HG03460 (cell line): ENCODE measurements around the gene TMEM116.
"Not testable (repeated sequence)": the region's sequence is repeated elsewhere in the genome, so short reads cannot be mapped to it uniquely, and the experiment has no call there.

ENCODE experiments used
- ATAC-seq: cut with Tn5 transposase; IDR thresholded peaks from one replicate; pipeline ENCODE4 v1.9.1; 2021; ENCODE audit not compliant: unreplicated experiment

Gene TMEM116

DNA sequence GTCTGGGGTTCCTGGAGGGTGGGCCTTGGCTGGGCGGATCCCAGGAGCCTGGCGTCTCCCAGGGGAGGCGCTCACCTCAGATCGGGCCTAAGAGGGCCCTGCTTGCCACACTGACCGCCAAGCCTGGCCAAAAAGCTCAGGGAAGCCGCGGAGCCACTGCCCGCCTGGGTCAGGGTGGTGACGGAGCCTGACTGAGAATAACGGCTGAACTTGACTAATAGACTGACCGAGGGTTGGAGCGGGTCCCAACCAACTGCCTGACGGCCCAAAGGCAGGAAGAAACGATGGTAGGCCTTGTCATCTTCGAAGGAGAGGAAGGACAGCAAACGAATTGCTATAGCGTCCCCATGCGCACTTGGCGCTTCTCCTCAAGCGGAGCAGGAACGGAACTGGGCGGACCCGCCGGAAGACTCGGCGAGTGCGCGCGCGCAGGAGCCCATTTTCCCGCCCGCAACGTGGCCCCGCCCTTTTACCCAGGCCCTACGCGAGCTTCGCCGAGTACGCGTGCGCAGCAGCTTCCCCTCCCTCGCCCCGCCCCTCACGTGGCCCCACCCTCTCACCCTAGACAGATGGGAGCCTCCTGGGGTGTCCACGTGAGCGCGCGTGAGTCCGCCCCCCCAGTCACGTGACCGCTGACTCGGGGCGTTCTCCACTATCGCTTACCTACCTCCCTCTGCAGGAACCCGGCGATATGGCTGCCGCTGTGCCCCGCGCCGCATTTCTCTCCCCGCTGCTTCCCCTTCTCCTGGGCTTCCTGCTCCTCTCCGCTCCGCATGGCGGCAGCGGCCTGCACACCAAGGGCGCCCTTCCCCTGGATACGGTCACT, at the start of gene TMEM116, which contains the start of gene ERP29:
Gene TMEM116, minus strand, starts transcription at position 391 of the 826 bp plus-strand sequence. CDS start 7,895 bp downstream, outside the sequence.
Gene ERP29, plus strand, starts transcription at position 652 of the 826 bp plus-strand sequence. Its CDS starts 40 bp downstream, at position 692.
- peak; percentile 70 for ATAC-seq

DNA sequence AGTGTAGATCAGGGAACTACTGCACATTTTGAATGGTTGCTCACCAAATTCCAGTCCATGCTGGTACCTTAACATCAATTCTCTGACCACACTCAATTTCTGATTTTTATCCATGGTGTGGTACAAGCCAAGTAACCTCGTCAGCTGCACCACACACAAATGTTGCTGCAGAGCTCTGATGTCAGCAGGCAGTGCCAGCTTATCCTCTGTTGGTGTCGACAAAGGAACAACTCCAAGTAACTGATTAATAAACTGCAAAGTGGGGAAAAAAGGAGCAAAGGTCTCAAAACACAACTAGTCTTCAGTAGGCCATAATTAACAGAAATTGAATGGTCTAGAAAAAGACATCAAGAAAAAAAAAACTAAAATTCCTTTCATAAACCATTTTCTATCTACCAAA, 48.2 kb upstream of the TMEM116 start:
- no peak for ATAC-seq

DNA sequence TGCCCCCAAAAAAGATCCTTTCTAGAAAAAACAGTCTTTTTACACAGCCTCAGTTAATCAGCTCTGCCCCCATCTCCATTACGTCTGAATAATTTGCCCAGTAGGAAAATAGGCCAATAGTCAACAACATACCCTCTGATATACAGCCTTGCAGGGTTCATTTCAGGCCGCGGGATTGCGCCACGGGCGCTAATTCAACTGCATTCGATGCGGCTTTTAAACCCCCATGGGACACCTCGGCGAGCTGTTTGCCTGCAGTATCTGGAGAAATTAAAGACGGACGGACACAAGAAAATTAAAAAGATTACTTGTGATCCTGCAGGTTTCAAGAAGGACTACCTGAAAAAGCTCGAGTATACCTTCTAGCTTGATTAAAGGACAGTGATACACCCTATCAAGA, 36.4 kb upstream of the TMEM116 start:
- ATAC-seq, result no peak

DNA sequence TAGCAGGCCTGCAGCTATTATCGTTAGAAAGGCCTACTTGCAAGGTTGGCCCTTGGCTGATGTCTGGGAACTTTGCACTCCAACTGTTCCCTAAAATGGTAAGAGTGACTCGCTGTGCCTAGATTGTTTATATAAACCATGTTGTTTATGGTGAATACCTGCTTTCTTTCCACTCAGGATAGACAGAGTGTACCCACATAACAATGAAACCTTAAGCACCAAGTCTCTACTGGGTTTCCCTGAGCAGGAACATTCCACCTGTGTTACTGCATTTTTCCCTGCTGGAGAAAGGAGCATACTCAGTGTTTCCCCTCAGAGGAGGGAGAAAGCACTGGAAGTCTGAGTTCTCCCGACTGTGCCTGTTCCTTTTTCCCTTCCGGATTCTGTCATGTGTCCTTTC, 33.0 kb upstream of the TMEM116 start:
- no peak for ATAC-seq

DNA sequence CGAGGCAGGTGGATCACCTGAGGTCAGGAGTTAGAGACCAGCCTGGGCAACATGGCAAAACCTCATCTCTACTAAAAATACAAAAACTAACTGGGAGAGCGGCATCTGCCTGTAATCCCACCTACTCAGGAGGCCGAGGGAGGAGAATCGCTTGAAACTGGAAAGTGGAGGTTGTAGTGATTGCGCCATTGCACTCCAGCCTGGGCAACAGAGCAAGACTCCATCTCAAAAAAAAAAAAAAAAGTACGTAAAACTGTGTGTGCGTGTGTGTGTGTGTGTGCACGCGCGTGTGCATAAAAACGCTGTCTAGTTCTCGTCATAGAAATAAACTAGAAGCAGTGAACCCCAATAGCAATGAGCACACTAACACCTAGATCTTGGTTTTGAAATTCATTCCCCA, 23.6 kb upstream of the TMEM116 start:
- not testable (repeated sequence) for ATAC-seq

DNA sequence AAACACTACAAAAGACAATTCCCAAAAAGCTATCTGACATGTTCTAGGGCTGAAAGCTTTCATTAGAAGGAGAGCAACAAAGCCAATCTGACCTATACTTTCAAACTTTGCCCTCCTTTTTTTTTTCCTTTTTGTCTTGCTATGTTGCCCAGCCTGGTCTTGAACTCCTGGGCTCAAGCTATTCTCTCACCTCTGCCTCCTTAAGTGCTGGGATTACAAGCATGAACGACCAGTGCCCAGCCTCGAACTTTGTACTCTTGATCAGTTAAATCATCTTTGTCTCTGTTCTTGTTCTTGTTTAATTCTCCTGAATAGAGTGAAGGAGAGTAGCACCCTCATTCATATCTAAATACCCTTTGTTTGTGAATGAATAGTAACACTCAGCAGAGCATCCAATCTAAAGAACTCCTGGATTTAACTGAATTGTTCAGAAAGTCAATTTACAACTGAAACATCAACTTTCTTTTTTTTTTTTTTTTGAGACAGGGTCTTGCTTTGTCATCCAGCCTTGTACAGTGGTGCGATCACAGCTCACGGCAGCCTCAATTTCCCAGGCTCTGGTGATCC, 22.3 kb upstream of the TMEM116 start:
- no peak for ATAC-seq

DNA sequence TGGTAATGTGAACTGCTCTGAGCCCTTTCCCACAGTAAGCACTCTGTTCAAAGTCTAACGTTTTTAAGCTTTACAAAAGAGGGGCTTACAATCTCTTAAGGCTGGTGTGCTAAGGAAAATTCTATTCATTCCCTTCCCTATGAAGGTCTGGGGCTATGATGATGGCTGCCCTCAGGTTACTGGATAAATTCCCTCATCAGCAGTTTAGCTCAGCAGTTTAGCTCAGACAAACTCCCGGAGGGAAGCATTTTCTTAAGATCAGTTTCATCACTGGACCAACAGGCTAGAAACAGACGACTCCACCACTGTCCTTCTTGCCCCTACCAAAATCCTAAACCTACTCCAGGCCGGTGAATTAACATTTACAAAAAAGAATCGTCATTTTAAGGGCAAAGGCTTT, 19.3 kb upstream of the TMEM116 start:
- ATAC-seq, result no peak

DNA sequence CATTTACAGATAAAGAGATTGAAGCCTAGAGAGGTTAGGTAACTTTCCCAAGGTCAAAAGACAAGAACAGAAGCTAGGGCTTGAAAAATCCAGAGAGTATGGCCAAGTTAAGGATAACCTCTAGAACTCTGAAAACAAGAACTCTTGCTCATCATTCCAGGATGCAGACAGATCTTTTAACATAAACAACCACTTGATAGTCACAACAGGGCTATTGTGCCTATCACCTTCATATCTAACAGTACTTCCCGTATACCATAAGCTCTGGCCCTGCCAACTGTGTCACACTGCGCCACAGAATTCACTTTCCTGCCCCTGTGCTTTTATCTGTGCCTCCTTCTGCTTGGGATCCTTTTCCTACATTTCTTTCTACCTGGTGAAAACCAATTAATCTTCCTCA, 18.5 kb upstream of the TMEM116 start:
- ATAC-seq, result no peak

DNA sequence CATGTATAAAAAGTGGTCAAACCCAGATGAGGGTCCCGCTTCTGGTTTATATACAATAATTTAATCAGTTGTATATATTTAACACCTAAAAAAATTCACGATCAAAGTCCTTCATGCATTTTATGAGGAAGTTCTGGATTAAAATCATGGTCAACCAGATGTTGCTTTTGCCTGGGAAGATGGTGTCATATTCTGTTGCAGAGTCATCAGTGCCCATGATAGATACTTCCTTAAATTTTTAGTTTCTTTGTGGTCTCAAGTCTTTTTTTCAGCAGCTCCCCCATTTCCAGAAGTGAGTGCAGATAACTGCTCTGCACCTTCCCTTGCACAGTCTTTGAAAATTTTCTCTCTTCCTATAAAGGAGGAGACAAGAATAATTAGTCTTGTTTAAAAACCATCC, 16.3 kb upstream of the TMEM116 start:
- ATAC-seq, result no peak

DNA sequence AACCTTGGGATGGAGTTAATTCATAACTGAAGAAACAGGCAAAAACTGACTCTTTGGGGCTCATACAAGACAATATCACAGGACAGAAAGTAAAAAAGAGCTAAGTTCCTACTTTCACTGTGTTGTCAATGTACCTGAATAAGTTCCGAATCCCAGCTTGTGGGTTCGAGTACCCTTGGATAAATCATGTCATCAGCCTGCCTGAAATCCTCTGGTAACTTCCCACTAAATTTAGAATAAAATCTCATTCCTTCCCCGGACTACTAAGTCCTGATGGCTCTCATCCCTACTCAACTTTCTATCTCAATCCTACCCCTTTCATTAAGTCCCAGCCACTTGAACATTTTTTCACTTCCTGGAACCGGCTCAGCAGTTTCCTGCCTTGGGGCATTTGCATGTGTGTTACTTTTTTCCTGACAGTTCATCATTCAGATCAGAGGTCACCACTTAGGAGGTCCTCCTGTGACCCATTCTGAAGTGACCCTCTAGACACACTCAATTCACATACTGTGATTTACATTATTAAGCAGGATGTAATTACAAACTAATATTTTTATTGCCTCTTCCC, 12.9 kb upstream of the TMEM116 start:
- ATAC-seq, result no peak

DNA sequence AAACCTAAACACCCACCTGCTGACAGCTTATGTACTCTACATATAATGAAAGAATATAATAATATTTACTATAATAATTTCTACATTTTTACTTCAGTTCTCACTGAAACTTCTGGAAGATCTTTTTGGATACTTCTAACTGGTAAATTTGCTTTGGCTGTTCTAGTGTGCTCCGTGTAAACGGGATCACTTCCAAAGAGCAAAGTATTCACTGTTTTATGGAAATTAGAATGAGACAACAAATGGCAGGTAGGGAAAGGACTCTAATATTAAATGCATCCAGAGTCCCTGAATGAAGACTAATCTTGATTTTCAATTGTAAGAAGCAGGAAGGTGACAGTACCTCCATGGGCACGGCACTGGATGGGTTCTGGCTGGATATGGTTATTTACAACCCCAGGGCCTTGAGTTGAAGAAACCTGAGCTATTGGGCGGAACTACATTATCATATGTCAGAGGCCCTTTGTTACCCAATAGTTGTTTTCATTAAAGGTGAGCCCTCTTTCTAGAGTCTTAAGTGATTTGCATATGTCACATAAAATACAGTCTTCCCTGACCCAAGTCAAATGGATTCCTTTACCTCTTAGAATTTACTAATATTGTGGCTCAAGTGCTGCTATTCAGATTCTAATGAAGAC, 10.9 kb upstream of the TMEM116 start:
- ATAC-seq, result no peak

DNA sequence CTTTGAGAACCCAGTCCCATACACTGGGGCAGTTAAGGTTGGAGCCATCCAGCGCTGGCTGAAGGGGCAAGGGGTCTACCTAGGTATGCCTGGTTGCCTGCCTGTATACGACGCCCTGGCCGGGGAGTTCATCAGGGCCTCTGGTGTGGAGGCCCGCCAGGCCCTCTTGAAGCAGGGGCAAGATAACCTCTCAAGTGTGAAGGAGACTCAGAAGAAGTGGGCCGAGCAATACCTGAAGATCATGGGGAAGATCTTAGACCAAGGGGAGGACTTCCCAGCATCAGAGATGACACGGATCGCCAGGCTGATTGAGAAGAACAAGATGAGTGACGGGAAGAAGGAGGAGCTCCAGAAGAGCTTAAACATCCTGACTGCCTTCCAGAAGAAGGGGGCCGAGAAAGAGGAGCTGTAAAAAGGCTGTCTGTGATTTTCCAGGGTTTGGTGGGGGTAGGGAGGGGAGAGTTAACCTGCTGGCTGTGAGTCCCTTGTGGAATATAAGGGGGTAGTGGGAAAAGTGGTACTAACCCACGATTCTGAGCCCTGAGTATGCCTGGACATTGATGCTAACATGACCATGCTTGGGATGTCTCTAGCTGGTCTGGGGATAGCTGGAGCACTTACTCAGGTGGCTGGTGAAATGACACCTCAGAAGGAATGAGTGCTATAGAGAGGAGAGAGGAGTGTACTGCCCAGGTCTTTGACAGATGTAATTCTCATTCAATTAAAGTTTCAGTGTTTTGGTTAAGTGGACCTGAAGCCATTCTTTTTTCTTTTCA, 9.5 kb upstream of the TMEM116 start:
- no peak for ATAC-seq

DNA sequence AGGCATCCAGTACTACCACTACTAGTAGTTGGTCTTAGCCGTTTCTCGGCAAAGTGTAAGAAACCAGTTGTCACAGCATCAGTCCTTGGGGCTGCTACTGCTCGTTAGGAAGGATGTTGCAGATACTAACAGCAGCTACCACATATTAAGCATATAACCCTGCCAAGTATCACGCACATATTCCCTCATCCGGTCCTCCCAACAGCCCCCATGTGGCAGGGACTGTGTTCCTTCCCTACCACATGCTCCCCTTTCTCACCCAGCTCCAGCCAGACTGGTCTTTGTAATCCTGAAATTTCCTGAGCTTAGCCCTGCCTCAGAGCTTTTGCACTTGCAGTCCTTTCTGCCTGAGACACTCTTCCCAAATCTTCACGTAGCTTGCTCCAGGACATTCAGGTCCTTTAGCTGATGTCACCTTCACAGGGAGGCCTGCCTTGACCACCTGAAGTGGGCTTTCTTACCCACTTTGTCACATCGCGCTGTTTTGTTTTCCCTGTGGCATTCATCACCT, 8.0 kb upstream of the TMEM116 start:
- ATAC-seq, result no peak

DNA sequence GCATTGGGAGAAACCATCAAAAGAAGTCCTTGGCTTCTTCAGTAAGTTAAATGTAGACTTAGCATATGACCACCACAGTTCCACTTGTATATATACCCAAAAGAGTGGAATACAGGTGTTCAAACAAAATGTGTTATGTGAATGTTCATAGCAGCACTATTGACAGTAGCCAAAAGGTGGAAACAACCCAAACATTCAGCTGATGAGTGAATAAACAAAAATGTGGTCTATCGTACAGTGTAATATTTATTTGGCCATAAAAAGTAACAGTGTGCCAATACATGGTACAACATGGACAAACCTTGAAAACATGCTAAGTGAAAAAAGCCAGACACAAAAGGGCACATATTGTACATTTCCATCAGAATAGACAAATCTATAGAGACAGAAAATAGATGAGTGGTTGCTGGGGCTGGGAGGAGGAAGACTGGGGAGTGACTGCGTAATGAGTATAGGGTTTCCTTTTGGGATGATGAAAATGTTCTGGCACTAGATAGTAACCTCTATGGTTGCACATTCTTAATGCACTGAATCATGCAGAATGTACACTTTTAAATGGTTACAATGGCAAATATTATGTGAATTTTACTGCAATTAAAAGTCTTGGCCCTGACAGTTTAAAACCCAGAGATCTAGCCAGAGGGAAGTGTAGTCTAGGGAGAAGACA, 5.7 kb upstream of the TMEM116 start:
- ATAC-seq, result no peak

DNA sequence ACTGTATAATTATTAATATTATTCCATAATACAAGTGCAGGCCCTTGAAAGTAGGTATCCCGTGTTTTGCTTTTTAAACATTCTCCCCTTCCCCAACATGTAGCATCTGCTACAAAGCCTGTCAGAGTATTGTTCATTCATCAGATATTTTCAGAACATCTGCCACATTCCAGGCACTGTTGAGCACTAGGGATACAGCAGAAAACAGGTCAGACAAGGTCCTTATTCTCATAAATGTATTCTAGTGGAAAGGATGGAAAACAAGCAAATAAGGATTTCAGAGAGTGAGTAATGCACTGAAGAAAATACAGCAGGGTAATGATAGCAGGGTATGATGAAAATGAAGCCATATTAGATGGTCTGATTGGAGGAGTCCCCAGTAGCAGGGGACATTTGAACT, 4.1 kb upstream of the TMEM116 start:
- no peak for ATAC-seq

DNA sequence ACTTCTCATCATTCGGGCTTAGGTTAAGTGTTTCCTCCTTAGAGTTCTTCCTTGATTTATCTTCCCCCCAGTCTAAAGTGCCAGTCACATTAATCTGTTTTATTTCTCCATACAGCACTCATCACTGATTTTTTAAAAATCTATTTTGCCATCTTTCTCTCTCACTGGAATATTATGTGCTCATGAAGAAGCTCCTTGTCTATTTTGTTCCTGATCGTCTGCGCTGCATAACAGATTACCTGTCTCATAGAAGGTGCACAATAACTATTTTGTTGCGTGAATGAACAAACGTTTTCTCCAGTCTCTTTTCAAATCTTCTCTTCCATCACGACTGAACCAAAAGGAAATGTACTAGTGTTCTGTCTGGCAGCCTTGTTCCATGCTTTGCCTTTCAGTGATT, 3.0 kb upstream of the TMEM116 start:
- no peak for ATAC-seq

DNA sequence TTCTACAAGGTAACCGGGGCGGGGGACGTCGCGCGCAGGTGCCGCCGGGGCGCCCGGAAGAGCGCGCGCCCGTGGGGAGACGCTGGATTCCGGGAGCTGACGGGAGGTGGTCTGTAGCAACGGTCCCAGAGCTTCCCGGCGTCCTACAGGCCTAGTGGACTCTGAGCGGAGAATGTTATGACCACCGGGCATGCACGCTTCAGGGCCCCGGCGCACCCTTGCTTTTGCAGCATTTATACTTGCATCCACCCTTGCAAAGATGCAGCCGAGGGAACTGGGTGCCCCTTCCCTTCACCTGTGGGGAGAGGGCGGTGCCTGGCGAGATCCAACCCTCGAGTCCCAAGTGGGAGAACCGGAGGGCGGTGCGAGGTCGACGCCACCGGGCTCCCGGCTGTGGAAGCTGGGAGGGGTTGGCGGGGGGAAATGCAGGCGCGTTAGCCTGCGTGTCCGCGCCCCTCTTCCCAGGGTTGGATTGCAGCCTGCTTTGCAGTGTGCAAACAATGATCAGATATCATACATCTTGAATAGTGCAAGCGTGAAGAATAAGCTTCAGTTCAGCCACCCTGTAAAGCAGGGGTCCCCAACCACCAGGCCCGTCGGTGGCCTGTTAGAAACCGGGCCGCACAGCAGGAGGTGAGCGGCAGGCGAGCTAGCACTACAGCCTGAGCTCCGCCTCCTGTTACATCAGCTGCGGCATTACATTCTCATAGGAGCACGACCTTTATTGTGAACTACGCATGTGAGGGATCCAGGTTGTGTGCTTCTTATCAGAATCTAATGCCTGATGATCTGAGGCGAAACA, 837 bp upstream of the TMEM116 start:
- ATAC-seq, result peak; percentile 16

DNA sequence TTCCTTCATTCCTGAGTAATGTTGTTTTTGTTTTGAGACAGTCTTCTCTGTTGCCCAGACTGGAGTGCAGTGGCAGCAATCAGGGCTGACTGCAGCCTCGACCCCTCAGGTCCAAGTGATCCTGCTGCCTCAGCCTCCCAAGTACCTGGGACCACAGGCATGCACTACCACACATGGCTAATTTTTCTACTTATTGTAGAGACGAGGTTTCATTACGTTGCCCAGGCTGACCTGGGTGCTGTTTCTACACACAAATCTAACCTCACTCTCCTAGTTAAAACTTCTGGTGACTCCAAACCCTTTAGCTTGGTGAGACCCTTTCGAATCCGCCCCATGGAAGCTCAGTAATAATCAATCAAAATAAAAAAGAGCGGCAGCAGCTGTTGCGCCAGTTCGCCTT, 1.3 kb downstream of the TMEM116 start:
- ATAC-seq, result no peak
